K562 (cell line): ENCODE measurements around the gene VRK3. TPM values are rescaled to one million over a fixed set of nuclear protein-coding genes. Genes with fewer than 3 reads are reported as not detected.
A peak's percentile ranks its signal among the peaks of the same experiment; 100 is the strongest.

Source experiments
- ATAC-seq: fragments of 200-7000 bp; cut with Tn5 transposase; 3 replicates; pipeline ENCODE4 v1.9.1; 2020; ENCODE audit warnings: moderate library complexity
- BruUV-seq: library from RNA; stranded (reverse); fragments of 400-500 nt; replicated peaks from 2 replicates; lab custom pipeline; 2021; lab: Mats Ljungman, UMichigan
- CTCF ChIA-PET: fragments of 300-600 bp; formaldehyde crosslinking; extraction: SDS; loops from one replicate; lab custom pipeline; 2021; ENCODE audit warnings: low intra/inter-chr PET ratio; lab: Yijun Ruan, JAX
- POLR2A ChIA-PET: fragments of 300-600, 350-650 bp; sonication (Branson Sonifier 250); formaldehyde crosslinking; extraction: SDS; loops from one replicate; lab custom pipeline; 2021; ENCODE audit warnings: antibody characterized with exemption, inconsistent platforms; lab: Yijun Ruan, JAX
- DNase-seq, 4 experiments: peaks; one replicate each; pipeline versions ENCODE4 v3.0.0 to v3.0.0-alpha.2; 2011 to 2018; ENCODE audit warnings: low spot score in 3 of 4, mixed read lengths in 3 of 4; ENCODE audit errors: extremely low read depth in 1 of 4
- FAIRE-seq: peaks from 2 replicates; lab custom pipeline; 2011; peaks lifted over from hg19 to GRCh38; lab: Jason Lieb, UNC
- H2AFZ ChIP-seq: 2 replicates; pipeline ENCODE4 v1.6.0; 2011; ENCODE audit warnings: low read depth, low read length, control low read depth, inconsistent platforms
- H3K27ac ChIP-seq: fragments of 200-600 bp; 3 replicates; pipeline ENCODE4 v1.8.0; 2011; ENCODE audit warnings: low read depth, mild to moderate bottlenecking, control low read depth, inconsistent platforms, low read length, moderate library complexity, mixed read lengths; ENCODE audit errors: extremely low read depth
- H3K27me3 ChIP-seq, 2 experiments: fragments of 300-600 bp in 1 of 2; 2 replicates in 1 of 2; 3 replicates in 1 of 2; pipeline versions ENCODE4 v1.6.0 to v1.8.0; 2011; ENCODE audit warnings: inconsistent platforms in 2 of 2, low read length in 2 of 2, mild to moderate bottlenecking in 1 of 2, mixed read lengths in 1 of 2, moderate library complexity in 1 of 2; ENCODE audit not compliant: control insufficient read depth in 2 of 2, insufficient read depth in 2 of 2
- H3K36me3 ChIP-seq: fragments of 300-600 bp; 3 replicates; pipeline ENCODE4 v1.8.0; 2011; ENCODE audit warnings: mild to moderate bottlenecking, low read length, inconsistent platforms; ENCODE audit not compliant: control insufficient read depth, insufficient read depth
- H3K4me1 ChIP-seq, 2 experiments: fragments of 200-600 bp in 1 of 2; replicated peaks in 1 of 2; 2 replicates in 1 of 2; 3 replicates in 1 of 2; pipeline versions ENCODE4 v1.5.1 to v1.8.0; 2011; ENCODE audit warnings: inconsistent platforms in 2 of 2, low read length in 2 of 2, mild to moderate bottlenecking in 1 of 2, mixed read lengths in 1 of 2, moderate library complexity in 1 of 2; ENCODE audit not compliant: control insufficient read depth in 2 of 2, insufficient read depth in 2 of 2
- H3K4me2 ChIP-seq: 2 replicates; pipeline ENCODE4 v1.6.1; 2011; ENCODE audit warnings: low read length, control low read depth, inconsistent platforms, mixed read lengths; ENCODE audit not compliant: insufficient read depth
- H3K4me3 ChIP-seq: fragments of 200-600 bp; sonication (generic), shearing (Covaris generic); 2 replicates; pipeline ENCODE4 v1.5.1; 2016; ENCODE audit warnings: control low read depth, inconsistent platforms
- H3K79me2 ChIP-seq: fragments of 200-600 bp; 3 replicates; pipeline ENCODE4 v1.8.0; 2011; ENCODE audit warnings: low read length, inconsistent platforms; ENCODE audit not compliant: control insufficient read depth, insufficient read depth
- H3K9ac ChIP-seq, 2 experiments: 2 replicates each; pipeline versions ENCODE4 v1.6.0 to v1.6.1; 2011; ENCODE audit warnings: low read depth in 2 of 2, low read length in 2 of 2, control low read depth in 1 of 2, inconsistent platforms in 1 of 2, mild to moderate bottlenecking in 1 of 2, mixed read lengths in 1 of 2; ENCODE audit not compliant: insufficient read depth in 1 of 2
- H3K9me1 ChIP-seq: one replicate; pipeline ENCODE4 v1.6.0; 2011; ENCODE audit warnings: inconsistent platforms, mild to moderate bottlenecking, low read length, moderate library complexity; ENCODE audit not compliant: control insufficient read depth, insufficient read depth
- H3K9me3 ChIP-seq: replicated peaks from 2 replicates; pipeline ENCODE4 v1.5.1; 2011; ENCODE audit warnings: low read depth, low read length, inconsistent platforms; ENCODE audit not compliant: control insufficient read depth, insufficient read depth
- H4K20me1 ChIP-seq: replicated peaks from 2 replicates; pipeline ENCODE4 v1.6.1; 2011; ENCODE audit warnings: low read length, inconsistent platforms, mixed read lengths; ENCODE audit not compliant: control insufficient read depth, insufficient read depth
- JUND ChIP-seq, 2 experiments: IDR thresholded peaks; 2 replicates in 1 of 2; 3 replicates in 1 of 2; pipeline ENCODE4 v1.6.1; 2011; ENCODE audit warnings: borderline replicate concordance in 2 of 2, low read depth in 2 of 2, low read length in 2 of 2, improper control_type of control experiment in 1 of 2, missing biosample characterization in 1 of 2, missing genetic modification characterization in 1 of 2, missing genetic modification reagents in 1 of 2
- NUFIP1 ChIP-seq: fragments of 450-650 bp; IDR thresholded peaks from 2 replicates; pipeline ENCODE4 v1.6.1; 2018; ENCODE audit not compliant: partially characterized antibody
- PCBP1 ChIP-seq: fragments of 200-400 bp; formaldehyde crosslinking; IDR thresholded peaks from 2 replicates; pipeline ENCODE4 v1.6.1; 2018; ENCODE audit warnings: mild to moderate bottlenecking, low read depth, low read length; ENCODE audit not compliant: poor library complexity, severe bottlenecking
- ZNF12 ChIP-seq: sonication (generic); formaldehyde crosslinking; IDR thresholded peaks from 2 replicates; pipeline ENCODE4 v1.4.0; 2020; ENCODE audit warnings: mild to moderate bottlenecking, missing genetic modification reagents
- WGBS: fragments of 100-300 bp; shearing (Covaris generic); methylation state at CpG from one replicate; pipeline ENCODE4 v1.1.6; 2016; ENCODE audit warnings: low coverage, mixed read lengths; ENCODE audit not compliant: insufficient coverage; ENCODE audit errors: missing lambda C conversion rate; 5-methylcytosine and 5-hydroxymethylcytosine counted together
- in situ Hi-C: fragments of 300-500 bp; cut with MboI; formaldehyde crosslinking; loops from 4 replicates; pipeline ENCODE4 v1.15.0; 2018; ENCODE audit warnings: inconsistent platforms, mixed read lengths
- intact Hi-C: fragments of 100-400 bp; cut with micrococcal nuclease; formaldehyde crosslinking; loops from 2 replicates; pipeline ENCODE4 v1.14.2; 2022
- polyA plus RNA-seq, 8 experiments: library from polyadenylated mRNA; depleted of rRNA in 4 of 8; stranded (reverse) in 5 of 8; unstranded in 3 of 8; fragments of >200 nt; fragmentation: Nextera tagmentation in 2 of 8; fragmentation: Illumina TruSeq in 1 of 8; extraction: Ambion mirVana in 2 of 8; extraction: Trizol in 1 of 8; gene quantifications; 2 replicates each; pipeline versions ENCODE4 v1.2.1 to v1.2.3, GENCODE V29; 2011 to 2014; ENCODE audit warnings: inconsistent platforms in 1 of 8, missing spikeins in 1 of 8
- total RNA-seq, 7 experiments: library from RNA; depleted of rRNA in 6 of 7; stranded (reverse); fragments of >200 nt in 6 of 7; fragmentation: Illumina TruSeq in 2 of 7; extraction: Trizol in 2 of 7; gene quantifications; 2 replicates each; pipeline versions ENCODE4 v1.2.1 to v1.2.3, GENCODE V29; 2011 to 2021; ENCODE audit warnings: low replicate concordance in 1 of 7
- TF ChIP-seq, protein P1 (sequence below): sonication (generic); formaldehyde crosslinking; IDR thresholded peaks from 2 replicates; pipeline ENCODE4 v1.9.0; 2022; ENCODE audit warnings: mild to moderate bottlenecking, missing genetic modification reagents
- TF ChIP-seq, protein P2 (sequence below): sonication (generic); formaldehyde crosslinking; IDR thresholded peaks from 2 replicates; pipeline ENCODE4 v1.5.0; 2020; ENCODE audit warnings: missing genetic modification reagents

The VRK3 gene
- total and polyA plus RNA-seq, 9 of the 15 experiments (the other 6 are each of a cell fraction or from before 2014, with no cell fraction given), result 25.6 to 94.3 (median 42.9) TPM

DNA sequence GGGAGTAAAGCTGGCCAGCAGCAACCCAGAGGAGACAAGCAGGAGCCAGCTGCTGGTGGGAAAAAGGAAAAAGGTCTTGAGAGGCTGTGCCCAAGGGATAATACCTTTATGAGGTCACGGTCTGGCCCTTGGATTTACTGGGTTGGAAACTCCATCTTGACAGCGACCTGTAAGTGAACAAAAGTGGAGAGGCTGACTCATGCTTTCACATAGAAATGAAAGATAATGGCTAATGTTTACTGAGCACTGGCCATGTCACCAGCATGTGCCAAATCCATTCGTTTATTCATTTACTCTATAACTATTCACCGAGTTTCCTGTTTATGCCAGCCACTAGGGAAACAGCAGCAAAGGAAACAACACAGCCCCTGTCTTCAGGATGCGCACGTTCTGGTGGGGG lies 4.7 kb downstream of the VRK3 start:
- TF ChIP-seq JUND (IDR thresholded peaks at IDR 0.05; ENCODE audit: borderline replicate concordance, low read depth, low read length) (peak; percentile 29; the same call in 1 of the 2 replicates), JUND (tag; IDR thresholded peaks at IDR 0.05; ENCODE audit: borderline replicate concordance, low read depth, low read length) (no peak), NUFIP1 (no peak)
- no peak overlapping the region for H2AFZ ChIP-seq
- peaks cover 6 to 11% of the 10 kb centered on the region in 2 experiments; a peak in 4 of 5 replicates for H3K4me1 ChIP-seq
- H3K79me2 ChIP-seq, result peaks cover 38% of the 10 kb centered on the region
- peaks cover 42% of the 10 kb centered on the region for H3K36me3 ChIP-seq
- ChIA-PET CTCF (interaction anchor here (0.6 kb wide), 1 partner anchor 23 kb away, joined by 3 read pairs; no protein-coding TSS in a partner anchor), POLR2A (no interaction called here)
- H3K9me1 ChIP-seq, result no peaks in the 10 kb centered on the region
- BruUV-seq, result no TSS peak
- no peak overlapping the region for H3K4me2 ChIP-seq
- no peak overlapping the region; the same call in 2 of the 3 replicates for H3K27ac ChIP-seq
- H3K9me3 ChIP-seq, result no peaks in the 10 kb centered on the region
- no peaks in the 10 kb centered on the region for H3K27me3 ChIP-seq
- DNase-seq (no peak), ATAC-seq (no peak), FAIRE-seq (no peak)
- intact Hi-C loops (no loop called here), in situ Hi-C loops (no loop called here)
- 68% methylated on average over 6 of the region's 6 CpGs for WGBS
- no peak overlapping the region for H3K4me3 ChIP-seq
- no peak overlapping the region for H3K9ac ChIP-seq
- peaks cover 4% of the 10 kb centered on the region for H4K20me1 ChIP-seq

DNA sequence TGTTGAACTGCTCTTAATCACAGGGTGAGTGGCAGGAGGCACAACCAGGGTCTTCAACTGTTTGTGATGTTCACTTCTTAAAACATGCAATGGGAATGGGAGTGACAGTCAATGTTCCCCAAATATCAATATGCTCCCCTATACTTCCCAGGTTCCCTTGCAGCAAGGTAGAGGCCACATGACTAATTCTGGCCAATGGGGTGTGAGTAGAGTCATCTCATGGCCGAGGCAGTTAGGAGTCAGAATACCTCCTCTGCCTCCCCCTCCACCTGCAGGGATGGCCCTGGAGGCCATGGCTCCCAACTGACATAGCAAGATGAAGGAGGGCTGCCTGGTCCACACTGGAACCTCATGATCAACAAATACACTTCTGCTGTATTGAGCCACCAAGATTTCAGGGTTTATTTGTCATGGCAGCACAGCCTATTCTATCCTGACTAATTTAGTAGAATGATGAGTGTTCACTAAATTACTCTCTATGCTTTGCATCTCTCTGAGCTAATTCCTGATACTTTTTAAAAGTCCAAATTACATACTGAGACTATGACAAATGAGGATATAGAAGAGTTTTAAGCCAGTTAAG lies 8.9 kb downstream of the VRK3 start:
- no peaks in the 10 kb centered on the region for H3K9me3 ChIP-seq
- no peak overlapping the region for H3K9ac ChIP-seq
- no peak for ATAC-seq
- H2AFZ ChIP-seq, result no peak overlapping the region
- TF ChIP-seq, protein P1, sequence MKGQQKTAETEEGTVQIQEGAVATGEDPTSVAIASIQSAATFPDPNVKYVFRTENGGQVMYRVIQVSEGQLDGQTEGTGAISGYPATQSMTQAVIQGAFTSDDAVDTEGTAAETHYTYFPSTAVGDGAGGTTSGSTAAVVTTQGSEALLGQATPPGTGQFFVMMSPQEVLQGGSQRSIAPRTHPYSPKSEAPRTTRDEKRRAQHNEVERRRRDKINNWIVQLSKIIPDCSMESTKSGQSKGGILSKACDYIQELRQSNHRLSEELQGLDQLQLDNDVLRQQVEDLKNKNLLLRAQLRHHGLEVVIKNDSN (CRISPR knock-in tag), result peak; percentile 64
- peak; percentile 97 for TF ChIP-seq ZNF12 (CRISPR knock-in tag)
- TF ChIP-seq PCBP1, result no peak
- TF ChIP-seq, protein P2, sequence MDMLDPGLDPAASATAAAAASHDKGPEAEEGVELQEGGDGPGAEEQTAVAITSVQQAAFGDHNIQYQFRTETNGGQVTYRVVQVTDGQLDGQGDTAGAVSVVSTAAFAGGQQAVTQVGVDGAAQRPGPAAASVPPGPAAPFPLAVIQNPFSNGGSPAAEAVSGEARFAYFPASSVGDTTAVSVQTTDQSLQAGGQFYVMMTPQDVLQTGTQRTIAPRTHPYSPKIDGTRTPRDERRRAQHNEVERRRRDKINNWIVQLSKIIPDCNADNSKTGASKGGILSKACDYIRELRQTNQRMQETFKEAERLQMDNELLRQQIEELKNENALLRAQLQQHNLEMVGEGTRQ (CRISPR knock-in tag), result peak; percentile 64
- TF ChIP-seq, all 486 proteins: peak for 3
- peaks cover 5% of the 10 kb centered on the region; the same call in 2 of the 3 replicates for H3K79me2 ChIP-seq
- no peak overlapping the region for H3K4me2 ChIP-seq
- no peak for FAIRE-seq
- no peak overlapping the region for H3K4me3 ChIP-seq
- in situ Hi-C loops (no loop called here), intact Hi-C loops (no loop called here)
- peaks cover 67% of the 10 kb centered on the region for H3K36me3 ChIP-seq
- 75% methylated on average over 1 of the region's 1 CpG for WGBS
- H3K27me3 ChIP-seq, result no peaks in the 10 kb centered on the region
- no peaks in the 10 kb centered on the region for H3K9me1 ChIP-seq
- H4K20me1 ChIP-seq, result no peaks in the 10 kb centered on the region; the same call in none of the 2 replicates
- ChIA-PET CTCF (no interaction called here), POLR2A (no interaction called here)
- BruUV-seq, result no TSS peak
- no peaks in the 10 kb centered on the region; a peak in 2 of 5 replicates for H3K4me1 ChIP-seq
- peak in 3 of 4 experiments; percentile 23 to 73 (median 66) for DNase-seq
- no peak overlapping the region for H3K27ac ChIP-seq
